Chondrocyte (in vitro differentiated cells): Measurements from ENCODE around the gene DSN1. TPM values are rescaled to one million over a fixed set of nuclear protein-coding genes. Genes with fewer than 3 reads are reported as not detected.

Source experiments
- DNase-seq: peaks from one replicate; pipeline ENCODE4 v3.0.0; 2021; ENCODE audit warnings: mixed read lengths, low spot score
- H3K27ac Mint-ChIP-seq: one replicate; pipeline ENCODE4 v1.8.0; 2021; ENCODE audit warnings: mild to moderate bottlenecking, moderate library complexity, mixed read lengths; ENCODE audit not compliant: unreplicated experiment
- H3K27me3 Mint-ChIP-seq: 2 replicates; pipeline ENCODE4 v1.8.0; 2021; ENCODE audit warnings: low read depth, mixed read lengths
- H3K36me3 Mint-ChIP-seq: 2 replicates; pipeline ENCODE4 v1.8.0; 2021; ENCODE audit warnings: low read depth, mixed read lengths
- H3K4me1 Mint-ChIP-seq: 2 replicates; pipeline ENCODE4 v1.8.0; 2021; ENCODE audit warnings: low read depth, mild to moderate bottlenecking, mixed read lengths
- H3K4me3 Mint-ChIP-seq: one replicate; pipeline ENCODE4 v1.8.0; 2021; ENCODE audit warnings: mild to moderate bottlenecking, moderate library complexity, mixed read lengths; ENCODE audit not compliant: unreplicated experiment
- H3K9me3 Mint-ChIP-seq: 2 replicates; pipeline ENCODE4 v1.8.0; 2021; ENCODE audit warnings: low read depth, mixed read lengths
- CTCF ChIP-seq: fragments of 200-600 bp; sonication (generic); IDR thresholded peaks from 2 replicates; pipeline ENCODE4 v1.5.0; 2021; ENCODE audit warnings: antibody characterized with exemption, mild to moderate bottlenecking, moderate library complexity
- total RNA-seq: library from RNA; stranded (reverse); gene quantifications from 3 replicates; pipeline ENCODE4 v1.2.1, GENCODE V29; 2021

Gene DSN1
- total RNA-seq, 1 donor from 2014 or later = 8.3 TPM

- Mint-ChIP-seq H3K4me1 (peaks cover 6% of the 10 kb centered on the region), H3K27me3 (no peaks in the 10 kb centered on the region)
Observed at GRCh38 chr20:36779656-36780025, 6.1 kb upstream of the DSN1 start.

DNA sequence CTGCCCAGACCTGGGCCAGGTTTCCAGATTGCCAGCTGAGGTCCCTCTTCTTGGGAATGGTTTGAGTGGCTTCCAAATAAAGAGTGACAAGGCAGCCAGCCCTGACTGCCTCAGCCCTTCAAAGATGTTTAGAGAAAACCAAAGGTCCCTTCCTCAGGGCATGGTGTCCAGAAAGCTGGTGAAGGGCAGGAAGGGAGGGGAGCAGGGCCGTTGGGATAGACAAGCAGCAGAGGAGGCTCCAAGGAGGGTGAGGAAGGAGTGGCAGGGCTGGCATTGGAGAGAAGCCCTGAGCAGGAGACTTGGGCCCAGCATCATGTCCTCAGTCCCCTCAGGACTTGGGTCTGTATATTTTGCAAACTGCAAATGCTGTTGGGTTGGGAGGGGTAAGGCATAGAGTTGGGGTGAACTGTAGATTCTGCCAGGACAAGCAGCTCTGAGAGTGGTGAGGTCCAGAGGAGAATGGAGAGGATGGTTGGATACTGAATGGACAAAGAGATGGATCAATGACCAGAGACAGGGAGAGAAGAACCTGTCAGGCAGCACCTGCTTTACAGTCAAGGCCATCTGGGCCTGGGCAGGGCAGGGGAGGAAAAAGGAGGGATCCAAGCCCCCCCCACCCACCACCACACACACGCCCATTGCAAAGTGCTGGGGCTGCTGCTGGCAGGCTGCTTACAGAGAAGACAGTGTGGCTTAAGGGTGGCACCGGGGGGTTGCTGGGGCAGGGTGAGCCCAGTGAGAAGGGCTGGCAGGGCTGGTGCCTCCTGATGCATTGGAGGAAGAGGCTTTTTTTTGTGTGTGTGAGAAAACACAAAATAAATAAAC lies 5.5 kb upstream of the DSN1 start:
- peaks cover 9% of the 10 kb centered on the region for H3K36me3 Mint-ChIP-seq
- TF ChIP-seq CTCF = no peak
- no peak overlapping the region for H3K27ac Mint-ChIP-seq
- H3K4me3 Mint-ChIP-seq = no peak overlapping the region
- no peaks in the 10 kb centered on the region for H3K9me3 Mint-ChIP-seq
- no peak for DNase-seq
- H3K27me3 Mint-ChIP-seq = no peaks in the 10 kb centered on the region
- peaks cover 8% of the 10 kb centered on the region for H3K4me1 Mint-ChIP-seq

More at GRCh38 chr20:36779656-36780025, 6.1 kb upstream of the DSN1 start:
- no peak for DNase-seq
- peak overlapping the region; percentile 59 for H3K27ac Mint-ChIP-seq
- H3K4me3 Mint-ChIP-seq = no peak overlapping the region
- peaks cover 14% of the 10 kb centered on the region for H3K36me3 Mint-ChIP-seq
- no peaks in the 10 kb centered on the region for H3K9me3 Mint-ChIP-seq
- TF ChIP-seq CTCF = no peak

DNA sequence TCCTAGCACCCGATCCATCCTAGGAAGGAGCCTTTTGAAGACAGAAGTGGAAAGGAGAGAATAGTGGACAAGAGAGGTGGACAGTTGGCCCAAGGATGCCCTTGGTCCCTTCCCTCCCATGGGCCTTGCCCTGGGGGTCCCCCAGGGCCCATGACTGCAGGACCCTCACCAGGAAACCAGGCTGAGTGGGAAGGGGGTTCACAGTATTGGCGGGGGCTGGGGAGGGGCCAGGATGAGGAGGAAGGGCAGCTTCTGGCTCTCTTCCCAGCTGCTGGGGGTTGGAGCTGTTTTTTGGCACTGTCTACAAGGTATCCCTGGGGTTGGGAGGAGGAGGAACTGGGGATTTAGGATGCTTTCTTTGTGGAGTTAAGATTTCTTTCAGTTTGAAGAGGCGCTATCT lies 4.0 kb upstream of the DSN1 start:
- H3K27me3 Mint-ChIP-seq = no peaks in the 10 kb centered on the region
- H3K9me3 Mint-ChIP-seq = no peaks in the 10 kb centered on the region
- peaks cover 16% of the 10 kb centered on the region for H3K4me1 Mint-ChIP-seq
- H3K4me3 Mint-ChIP-seq = no peak overlapping the region
- no peak for DNase-seq
- peak overlapping the region; percentile 54 for H3K27ac Mint-ChIP-seq
- peaks cover 2% of the 10 kb centered on the region for H3K36me3 Mint-ChIP-seq
- no peak for TF ChIP-seq CTCF

GRCh38 chr20:36777167-36777566 lies 3.6 kb upstream of the DSN1 start:
- Mint-ChIP-seq H3K27ac (peak overlapping the region; percentile 54), H3K9me3 (no peaks in the 10 kb centered on the region), H3K36me3 (peaks cover 2% of the 10 kb centered on the region), H3K4me3 (no peak overlapping the region), H3K4me1 (peaks cover 18% of the 10 kb centered on the region), H3K27me3 (no peaks in the 10 kb centered on the region)
- no peak for DNase-seq
- TF ChIP-seq CTCF = no peak

DNA sequence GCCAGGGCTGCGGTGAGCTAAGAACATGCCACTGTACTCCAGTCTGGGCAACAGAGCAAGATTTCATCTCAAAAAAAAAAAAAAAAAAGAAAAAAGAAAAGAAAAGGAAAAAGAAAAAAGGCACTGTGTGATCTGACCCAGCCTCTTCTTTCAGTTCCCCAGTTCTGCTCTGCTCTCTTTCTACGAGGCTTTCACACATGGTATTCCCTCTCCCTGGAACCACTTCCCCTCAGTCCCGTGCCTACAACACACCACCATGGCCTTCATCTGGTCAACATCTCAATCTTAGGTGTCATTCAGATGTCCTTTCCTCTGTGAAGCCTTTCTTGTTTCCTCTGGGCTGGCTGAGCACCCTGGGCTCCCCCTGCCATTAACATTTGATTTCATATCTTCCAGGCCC lies 2.3 kb upstream of the DSN1 start:
- H3K27ac Mint-ChIP-seq = peak overlapping the region; percentile 14
- no peak overlapping the region for H3K4me3 Mint-ChIP-seq
- no peaks in the 10 kb centered on the region for H3K9me3 Mint-ChIP-seq
- H3K36me3 Mint-ChIP-seq = peaks cover 2% of the 10 kb centered on the region
- no peak for TF ChIP-seq CTCF
- H3K27me3 Mint-ChIP-seq = no peaks in the 10 kb centered on the region
- no peak for DNase-seq
- H3K4me1 Mint-ChIP-seq = peaks cover 23% of the 10 kb centered on the region
